NOMO-1 treated with dmso at 0.1 percent for 144 hours (cell line): ENCODE measurements around the gene SLC25A2.
"Not testable (repeated sequence)": the region's sequence is repeated elsewhere in the genome, so short reads cannot be mapped to it uniquely, and the experiment has no call there.

Source experiments
- DNase-seq: peaks from one replicate; lab custom pipeline; 2025; ENCODE audit not compliant: unreplicated experiment; lab: John Stamatoyannopoulos, UW

The SLC25A2 gene

DNA sequence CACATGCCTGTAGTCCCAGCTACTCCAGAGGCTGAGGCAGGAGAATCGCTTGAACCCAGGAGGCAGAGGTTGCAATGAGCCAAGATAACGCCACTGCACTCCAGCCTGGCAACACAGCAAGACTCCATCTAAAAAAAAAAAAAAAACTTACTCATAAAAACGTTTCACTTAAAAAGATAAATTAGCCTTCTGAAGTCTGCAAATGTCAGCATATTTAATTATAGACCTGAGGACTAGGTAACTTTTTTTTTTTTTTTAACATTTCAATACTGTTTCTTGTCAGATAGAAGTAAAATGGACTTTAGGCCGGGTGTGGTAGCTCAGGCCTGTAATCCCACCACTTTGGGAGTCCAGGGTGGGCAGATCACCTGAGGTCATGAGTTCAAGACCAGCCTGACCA, 13.1 kb upstream of the SLC25A2 start:
- not testable (repeated sequence) for DNase-seq

DNA sequence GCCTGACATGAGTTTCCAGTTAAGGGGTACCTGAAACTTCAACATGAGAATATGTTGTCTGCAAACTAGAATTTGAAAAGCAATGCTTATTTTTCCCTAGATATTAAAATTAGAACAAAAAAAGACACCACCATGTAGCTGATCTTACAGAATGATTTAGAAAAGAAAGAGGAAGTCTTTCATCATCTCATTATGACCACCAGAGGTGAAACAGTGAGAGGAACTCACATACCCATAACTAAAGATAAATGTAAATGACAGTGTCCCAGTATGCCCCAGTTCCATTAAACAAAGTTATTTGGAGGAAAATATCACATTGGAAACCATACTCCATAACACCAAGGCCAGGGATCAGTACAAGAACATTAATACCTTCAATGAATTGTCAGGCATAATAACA, 9.9 kb upstream of the SLC25A2 start:
- DNase-seq = no peak

DNA sequence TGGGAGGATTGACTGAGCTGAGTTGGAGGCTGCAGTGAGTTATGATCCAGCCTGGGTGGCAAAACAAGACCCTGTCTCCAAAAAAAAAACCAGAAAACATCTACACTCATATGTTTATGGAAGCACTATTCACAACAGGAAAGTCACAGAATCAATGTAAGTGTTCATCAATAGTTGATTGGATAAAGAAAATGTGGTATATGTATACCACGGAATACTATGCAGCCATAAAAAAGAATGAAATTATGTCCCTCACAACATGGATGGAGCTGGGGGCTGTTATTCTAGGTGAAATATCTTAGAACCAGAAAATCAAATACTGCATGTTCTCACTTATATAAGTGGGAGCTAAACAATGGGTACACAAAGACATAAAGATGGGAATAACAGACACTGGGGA, 2.8 kb upstream of the SLC25A2 start:
- DNase-seq = no peak

DNA sequence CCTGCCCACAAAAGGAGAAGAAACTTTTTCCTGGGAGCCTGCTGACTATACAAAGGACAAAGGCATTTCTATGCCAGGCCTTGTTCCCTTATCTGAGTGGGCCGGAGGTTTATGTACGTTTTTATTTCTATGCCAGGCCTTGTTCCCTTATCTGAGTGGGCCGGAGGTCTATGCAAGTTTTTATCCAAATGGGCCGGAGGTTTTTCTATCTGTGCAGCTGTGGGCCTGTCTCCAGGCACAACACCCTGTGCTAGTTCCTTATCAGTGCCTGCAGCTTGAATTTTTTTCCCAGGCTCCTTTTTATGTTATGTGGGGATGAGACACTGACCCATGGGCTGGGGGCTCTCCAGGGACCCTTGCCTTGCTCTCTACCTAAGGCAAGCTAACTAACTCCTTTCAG, 5.5 kb downstream of the SLC25A2 start:
- no peak for DNase-seq

DNA sequence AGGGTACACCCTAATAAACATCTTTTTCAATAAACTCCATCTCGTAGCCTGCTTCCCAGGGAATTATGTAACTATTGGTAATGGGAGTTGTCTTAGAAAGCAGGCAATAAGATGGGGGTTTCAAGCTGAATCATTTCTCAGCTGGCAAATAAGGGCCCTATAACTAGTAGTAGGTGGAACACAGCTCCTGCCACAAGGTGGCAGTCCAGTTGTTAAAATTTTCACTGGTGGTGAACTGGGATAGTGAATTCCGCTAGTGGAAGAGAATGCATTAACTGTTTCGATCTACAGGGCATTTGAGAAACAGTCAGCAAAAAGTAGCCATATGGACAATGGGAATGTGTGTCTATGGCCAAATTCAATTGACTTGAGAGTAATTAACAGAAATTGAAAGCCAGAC, 30.9 kb downstream of the SLC25A2 start:
- no peak for DNase-seq

- no peak for DNase-seq
Measured at GRCh38 chr5:141269195-141269594, 34.7 kb downstream of the SLC25A2 start.

DNA sequence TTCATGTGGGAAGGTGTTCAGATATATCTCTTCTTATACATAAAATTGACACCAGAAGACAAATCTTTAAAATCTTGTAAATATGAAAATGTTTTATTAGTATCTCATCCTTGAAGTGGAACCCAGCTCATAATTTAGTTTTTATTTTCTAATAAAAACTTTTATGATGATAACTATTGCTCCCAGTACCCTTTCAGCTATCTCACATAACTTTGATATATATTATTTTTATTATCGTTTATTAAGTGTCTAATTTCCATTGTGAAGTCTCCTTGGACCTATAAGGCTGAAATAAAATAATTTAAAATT, 42.7 kb downstream of the SLC25A2 start:
- no peak for DNase-seq

DNA sequence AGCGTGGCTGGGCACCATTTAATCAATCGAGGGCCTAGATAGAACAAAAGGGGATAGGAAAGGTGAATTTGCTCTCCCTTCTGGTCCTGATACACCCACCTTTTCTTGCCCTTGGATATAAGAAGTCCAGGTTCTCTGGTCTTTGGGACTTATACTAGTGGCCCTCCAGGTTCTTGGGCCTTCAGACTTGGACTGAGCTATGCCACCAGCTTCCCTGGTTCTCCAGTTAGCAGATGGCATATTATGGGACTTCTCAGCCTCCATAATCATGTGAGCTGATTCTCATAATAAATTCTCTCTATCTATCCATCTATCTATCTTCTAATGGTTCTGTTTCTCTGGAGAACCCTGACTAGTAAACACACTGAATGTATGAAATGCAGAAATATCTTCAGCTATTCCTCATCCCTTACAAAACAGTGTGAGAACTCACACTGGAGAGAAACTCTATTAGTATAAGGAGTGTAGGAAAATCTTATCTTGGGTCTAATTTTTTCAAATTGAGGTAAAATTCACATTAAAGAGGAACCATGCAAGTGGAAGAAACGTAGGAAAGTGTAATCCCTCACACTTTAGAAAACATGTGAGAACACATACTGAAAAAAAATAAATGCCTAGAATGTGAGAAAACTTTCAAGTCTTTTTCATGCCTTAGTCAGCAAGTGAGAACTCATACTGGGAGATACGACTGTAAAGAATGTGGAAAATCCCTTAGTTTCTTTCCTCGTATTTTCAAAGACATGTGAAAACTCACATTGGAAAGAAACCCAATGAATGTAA, 43.2 kb downstream of the SLC25A2 start:
- no peak for DNase-seq

- no peak for DNase-seq
Measured at GRCh38 chr5:141258948-141259347, 44.9 kb downstream of the SLC25A2 start.

GRCh38 chr5:141258464-141258863, 45.4 kb downstream of the SLC25A2 start:
- no peak for DNase-seq
